Ishikawa (cell line): Measurements from ENCODE around the gene FAM163B.

Experiments used
- CEBPB ChIP-seq: IDR thresholded peaks from 2 replicates; pipeline ENCODE4 v1.6.1; 2012
- CREB1 ChIP-seq: IDR thresholded peaks from 2 replicates; pipeline ENCODE4 v1.6.1; 2012; ENCODE audit warnings: low read depth
- EGR1 ChIP-seq: IDR thresholded peaks from 2 replicates; pipeline ENCODE4 v1.6.1; 2012
- EP300 ChIP-seq: IDR thresholded peaks from 2 replicates; pipeline ENCODE4 v1.6.1; 2012; ENCODE audit warnings: borderline replicate concordance
- FOXM1 ChIP-seq: IDR thresholded peaks from 2 replicates; pipeline ENCODE4 v1.6.1; 2012; ENCODE audit warnings: low read depth, borderline replicate concordance
- NFIC ChIP-seq: IDR thresholded peaks from 2 replicates; pipeline ENCODE4 v1.6.1; 2012
- RAD21 ChIP-seq: IDR thresholded peaks from 2 replicates; pipeline ENCODE4 v1.6.1; 2012; ENCODE audit warnings: low read depth
- TAF1 ChIP-seq: IDR thresholded peaks from 2 replicates; pipeline ENCODE4 v1.6.1; 2012; ENCODE audit warnings: low read depth, mild to moderate bottlenecking
- TCF12 ChIP-seq: IDR thresholded peaks from 2 replicates; pipeline ENCODE4 v1.6.1; 2012; ENCODE audit warnings: low read depth
- TEAD4 ChIP-seq: IDR thresholded peaks from 2 replicates; pipeline ENCODE4 v1.6.1; 2012
- YY1 ChIP-seq: IDR thresholded peaks from 2 replicates; pipeline ENCODE4 v1.6.1; 2012; ENCODE audit warnings: low read depth
- TF ChIP-seq, protein P1 (sequence below): IDR thresholded peaks from 2 replicates; pipeline ENCODE4 v1.6.1; 2012
- TF ChIP-seq, protein P2 (sequence below): IDR thresholded peaks from 2 replicates; pipeline ENCODE4 v1.6.1; 2012; ENCODE audit warnings: low read depth, mild to moderate bottlenecking

DNA sequence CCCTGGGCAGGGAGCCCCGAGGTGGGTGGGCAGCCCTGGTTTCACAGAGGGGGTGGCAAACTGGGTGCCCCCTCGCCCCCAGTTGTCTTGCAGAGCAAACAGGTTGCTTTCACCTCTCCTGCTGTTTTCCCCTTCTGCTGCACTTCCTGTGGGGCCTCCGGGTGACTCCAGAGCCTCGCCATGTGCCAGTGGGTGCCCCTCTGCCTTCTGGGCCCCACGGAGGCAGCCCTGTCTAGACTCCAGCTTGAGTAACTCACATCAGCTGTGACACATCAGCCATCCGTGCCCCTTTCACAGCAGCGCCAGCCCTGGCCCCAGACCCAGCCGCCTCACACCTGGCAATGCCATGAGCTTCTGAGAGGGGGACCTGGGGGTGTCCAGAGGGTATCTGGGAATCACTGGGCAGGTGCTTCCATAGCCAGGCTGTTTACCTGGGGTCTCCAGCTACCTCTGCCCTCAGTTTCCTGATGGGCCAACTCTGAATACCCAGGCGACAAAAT is 37.7 kb downstream of the FAM163B start:
- TF ChIP-seq CREB1 (no peak), YY1 (no peak), CEBPB (no peak), TAF1 (no peak), FOXM1 (no peak), EP300 (no peak), TCF12 (no peak), EGR1 (no peak), TEAD4 (no peak), RAD21 (no peak), NFIC (no peak)
- TF ChIP-seq, protein P1, sequence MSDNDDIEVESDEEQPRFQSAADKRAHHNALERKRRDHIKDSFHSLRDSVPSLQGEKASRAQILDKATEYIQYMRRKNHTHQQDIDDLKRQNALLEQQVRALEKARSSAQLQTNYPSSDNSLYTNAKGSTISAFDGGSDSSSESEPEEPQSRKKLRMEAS = no peak
- TF ChIP-seq, protein P2, sequence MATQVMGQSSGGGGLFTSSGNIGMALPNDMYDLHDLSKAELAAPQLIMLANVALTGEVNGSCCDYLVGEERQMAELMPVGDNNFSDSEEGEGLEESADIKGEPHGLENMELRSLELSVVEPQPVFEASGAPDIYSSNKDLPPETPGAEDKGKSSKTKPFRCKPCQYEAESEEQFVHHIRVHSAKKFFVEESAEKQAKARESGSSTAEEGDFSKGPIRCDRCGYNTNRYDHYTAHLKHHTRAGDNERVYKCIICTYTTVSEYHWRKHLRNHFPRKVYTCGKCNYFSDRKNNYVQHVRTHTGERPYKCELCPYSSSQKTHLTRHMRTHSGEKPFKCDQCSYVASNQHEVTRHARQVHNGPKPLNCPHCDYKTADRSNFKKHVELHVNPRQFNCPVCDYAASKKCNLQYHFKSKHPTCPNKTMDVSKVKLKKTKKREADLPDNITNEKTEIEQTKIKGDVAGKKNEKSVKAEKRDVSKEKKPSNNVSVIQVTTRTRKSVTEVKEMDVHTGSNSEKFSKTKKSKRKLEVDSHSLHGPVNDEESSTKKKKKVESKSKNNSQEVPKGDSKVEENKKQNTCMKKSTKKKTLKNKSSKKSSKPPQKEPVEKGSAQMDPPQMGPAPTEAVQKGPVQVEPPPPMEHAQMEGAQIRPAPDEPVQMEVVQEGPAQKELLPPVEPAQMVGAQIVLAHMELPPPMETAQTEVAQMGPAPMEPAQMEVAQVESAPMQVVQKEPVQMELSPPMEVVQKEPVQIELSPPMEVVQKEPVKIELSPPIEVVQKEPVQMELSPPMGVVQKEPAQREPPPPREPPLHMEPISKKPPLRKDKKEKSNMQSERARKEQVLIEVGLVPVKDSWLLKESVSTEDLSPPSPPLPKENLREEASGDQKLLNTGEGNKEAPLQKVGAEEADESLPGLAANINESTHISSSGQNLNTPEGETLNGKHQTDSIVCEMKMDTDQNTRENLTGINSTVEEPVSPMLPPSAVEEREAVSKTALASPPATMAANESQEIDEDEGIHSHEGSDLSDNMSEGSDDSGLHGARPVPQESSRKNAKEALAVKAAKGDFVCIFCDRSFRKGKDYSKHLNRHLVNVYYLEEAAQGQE = no peak
